HG03095 (cell line): Measurements from ENCODE around the gene PLCH1.

Experiments
- ATAC-seq: cut with Tn5 transposase; IDR thresholded peaks from one replicate; pipeline ENCODE4 v1.9.1; 2021; ENCODE audit warnings: moderate library complexity; ENCODE audit not compliant: unreplicated experiment

The PLCH1 gene

DNA sequence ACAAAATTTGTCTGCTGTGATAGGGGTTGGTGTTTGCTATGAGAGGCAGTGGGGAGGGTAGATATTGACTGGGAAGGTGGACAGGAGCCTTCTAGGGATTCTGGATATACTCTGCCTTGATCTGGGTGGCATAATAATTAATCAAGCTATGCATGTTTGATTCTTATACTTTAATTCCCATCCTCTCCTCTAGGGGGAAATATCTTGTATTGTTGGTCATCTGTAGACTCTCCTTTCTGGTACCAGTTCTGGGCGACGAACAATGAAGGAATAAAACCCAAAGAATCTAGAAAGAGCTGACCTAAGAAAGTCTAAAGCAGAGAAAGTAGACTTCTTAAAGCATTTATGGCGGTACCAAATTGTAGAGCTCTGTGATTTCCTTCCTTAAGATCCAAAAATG, 253.2 kb downstream of the PLCH1 start:
- no peak for ATAC-seq

- no peak for ATAC-seq
Observed at GRCh38 chr3:155488671-155489070, 256.2 kb downstream of the PLCH1 start.

DNA sequence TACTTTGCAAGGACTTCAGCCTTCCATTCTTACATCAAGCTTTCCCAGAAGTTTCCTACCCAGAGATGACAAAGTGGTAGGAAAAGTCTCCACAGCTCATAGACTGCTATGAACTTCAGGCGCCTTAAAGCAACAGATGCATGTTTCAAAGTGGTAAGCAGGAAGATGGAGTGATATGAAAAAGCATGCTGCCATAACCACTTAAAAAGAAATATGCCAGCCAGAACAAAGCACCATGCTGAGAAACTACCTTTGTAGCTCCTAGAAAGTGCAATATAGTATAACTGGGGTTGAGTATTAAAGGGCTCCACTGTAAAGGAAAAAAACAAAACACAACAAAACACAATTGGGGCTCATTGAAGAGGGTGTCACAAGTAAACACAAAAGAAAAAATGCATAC, 259.0 kb downstream of the PLCH1 start:
- no peak for ATAC-seq

GRCh38 chr3:155481591-155481990, 263.3 kb downstream of the PLCH1 start:
- no peak for ATAC-seq

DNA sequence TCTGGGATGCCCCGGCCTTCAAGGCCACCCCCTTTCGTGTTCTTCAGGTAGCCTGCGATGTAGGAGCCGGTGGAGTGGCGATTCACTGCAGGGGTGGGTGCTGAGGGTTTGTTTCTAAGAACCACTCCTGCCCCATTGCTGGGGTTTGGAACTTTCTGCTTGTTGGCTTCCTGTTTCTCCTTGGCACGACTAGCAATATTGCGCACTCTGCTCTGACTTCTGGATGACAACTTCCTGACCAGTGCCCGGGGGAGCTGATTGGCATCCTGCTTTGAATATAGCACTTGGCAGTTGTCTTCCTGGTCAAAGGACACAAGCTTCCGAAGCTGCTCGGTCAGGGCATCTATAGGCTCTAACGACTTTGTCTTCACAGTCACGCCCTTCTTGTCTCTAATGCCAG, 263.8 kb downstream of the PLCH1 start:
- ATAC-seq: no peak

DNA sequence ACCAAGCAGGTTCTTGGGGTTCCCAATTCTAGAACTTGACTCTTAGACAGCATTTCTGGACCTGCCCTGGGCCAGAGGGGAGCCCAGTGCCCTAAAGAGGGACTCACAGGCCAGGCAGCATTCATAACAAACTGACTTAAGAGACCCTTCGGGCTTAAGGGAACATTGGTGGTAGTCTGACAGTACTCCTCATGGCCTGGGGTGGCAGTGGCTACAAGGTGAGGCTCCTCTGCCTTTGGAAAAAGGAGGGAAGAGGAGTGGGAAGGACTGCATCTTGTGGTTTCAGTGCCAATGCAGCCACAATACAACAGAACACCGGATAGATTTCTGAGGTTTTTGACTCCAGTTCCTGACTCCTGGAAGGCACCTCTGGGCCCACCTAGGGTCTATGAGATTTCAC, 279.2 kb downstream of the PLCH1 start:
- ATAC-seq: no peak

DNA sequence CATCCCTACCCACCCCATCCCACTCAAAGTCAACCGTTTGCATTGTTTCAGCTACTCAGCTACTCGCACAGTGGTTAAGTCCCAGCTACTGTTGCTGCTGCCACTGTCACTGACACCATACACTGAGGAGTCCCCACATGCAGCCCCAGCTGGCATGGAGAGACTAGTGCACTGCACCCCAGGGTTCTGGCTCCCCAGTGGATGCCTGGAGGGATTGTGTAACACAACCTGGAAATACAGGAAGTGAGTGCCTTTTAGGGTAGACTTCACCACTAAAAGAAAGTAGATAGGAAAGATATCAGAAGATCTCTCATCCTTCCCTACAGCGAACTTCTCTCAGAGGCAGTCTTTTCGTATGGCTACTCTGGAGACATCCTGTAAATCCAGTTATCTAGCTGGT, 282.2 kb downstream of the PLCH1 start:
- no peak for ATAC-seq

- no peak for ATAC-seq
Observed at GRCh38 chr3:155457591-155457990, 287.3 kb downstream of the PLCH1 start.

DNA sequence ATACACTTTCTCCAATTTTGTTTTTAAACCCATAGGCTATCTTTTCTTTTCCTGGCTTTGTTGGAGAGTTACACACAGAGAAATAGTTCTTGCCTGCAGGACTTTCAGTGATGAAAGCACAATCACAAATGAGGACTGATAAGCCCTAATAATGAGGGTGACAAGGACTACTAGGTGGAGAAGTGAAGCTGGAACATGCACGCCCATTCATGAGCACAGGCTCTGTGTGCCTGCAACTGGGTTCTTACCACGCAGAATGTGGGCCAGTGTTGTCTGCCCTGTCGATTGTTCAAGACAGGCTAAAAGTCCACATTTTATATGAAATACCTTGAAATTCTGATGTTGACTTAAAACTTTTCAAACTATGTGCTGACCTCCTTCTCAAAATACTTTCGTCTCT, 289.1 kb downstream of the PLCH1 start:
- ATAC-seq: no peak

DNA sequence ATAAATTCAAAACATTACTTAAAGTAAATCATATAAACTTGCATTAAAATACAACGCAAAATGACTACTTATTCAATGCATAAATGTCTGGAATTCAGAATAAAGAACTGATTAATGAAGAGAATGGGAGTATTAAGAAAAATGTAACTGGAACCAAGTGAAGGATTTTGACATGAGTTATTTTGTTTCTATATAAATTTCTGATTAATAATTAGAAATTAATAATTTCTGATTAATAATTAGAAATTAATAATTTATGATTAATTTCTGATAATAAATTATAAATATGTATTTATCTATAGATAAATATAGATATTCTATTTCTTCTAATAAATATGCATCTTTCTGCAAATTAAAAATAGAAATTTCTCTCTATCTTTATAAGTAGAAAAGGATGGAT, 291.4 kb downstream of the PLCH1 start:
- ATAC-seq: no peak

GRCh38 chr3:155449613-155450267, 295.1 kb downstream of the PLCH1 start:
- ATAC-seq: no peak

GRCh38 chr3:155448531-155448930, 296.3 kb downstream of the PLCH1 start:
- no peak for ATAC-seq

GRCh38 chr3:155446366-155446765, 298.5 kb downstream of the PLCH1 start:
- ATAC-seq: no peak

DNA sequence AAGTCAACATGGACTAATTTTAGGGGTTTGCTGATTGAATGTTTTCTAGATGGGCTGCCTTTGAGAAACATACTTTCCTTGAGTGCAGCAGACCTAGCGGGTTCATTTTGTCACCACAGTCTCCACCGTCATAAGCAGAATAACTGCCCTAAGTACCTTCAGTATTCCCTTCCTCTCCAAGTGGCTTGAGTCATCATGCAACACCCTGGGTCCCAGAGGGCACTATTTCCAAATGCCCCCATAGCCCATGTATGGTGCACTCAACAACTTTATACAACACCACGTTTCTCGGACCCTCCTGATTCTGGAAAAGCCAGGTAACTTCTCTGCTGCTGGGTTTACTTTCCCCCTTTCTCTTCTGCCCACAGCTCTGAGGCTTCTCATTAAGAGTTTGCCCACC, 300.1 kb downstream of the PLCH1 start:
- no peak for ATAC-seq

DNA sequence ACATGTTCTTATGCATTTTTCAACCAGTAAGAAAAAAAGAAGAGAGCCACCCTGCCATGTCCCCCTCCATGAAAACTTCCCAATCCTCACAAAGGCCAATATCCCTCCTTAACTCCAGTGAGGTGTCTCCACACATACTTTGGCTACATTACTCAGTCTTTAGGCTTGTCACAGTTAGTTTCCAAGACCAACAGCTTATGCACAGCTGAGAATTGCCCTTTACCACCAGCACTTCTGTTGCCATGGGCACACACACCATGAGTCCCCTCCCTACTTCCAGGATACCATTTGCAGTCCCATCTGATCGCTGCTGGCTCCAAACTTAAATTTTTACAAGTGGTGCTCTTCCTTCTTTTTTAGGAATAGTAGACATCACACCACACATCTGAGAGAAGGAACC, 301.1 kb downstream of the PLCH1 start:
- no peak for ATAC-seq

DNA sequence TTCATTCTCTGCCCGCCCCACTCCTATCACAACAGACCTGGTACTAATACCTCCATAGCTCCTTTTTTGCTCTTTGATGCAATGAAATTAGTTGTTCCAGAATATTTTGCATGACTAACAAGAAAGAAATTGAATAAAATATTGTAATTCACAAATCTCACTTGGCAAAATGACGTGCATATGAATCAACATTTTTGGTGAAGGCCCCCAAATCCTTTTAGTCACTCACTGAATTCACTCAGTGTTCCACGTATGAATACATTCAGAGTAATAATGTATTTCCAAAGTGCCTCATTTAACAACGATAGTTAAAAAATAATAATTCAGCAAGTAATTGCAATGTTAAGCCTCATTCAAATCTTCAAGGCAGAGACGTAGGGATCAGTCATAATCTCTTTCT, 302.8 kb downstream of the PLCH1 start:
- ATAC-seq: no peak

GRCh38 chr3:155441506-155441905, 303.4 kb downstream of the PLCH1 start:
- ATAC-seq: no peak

- no peak for ATAC-seq
Observed at GRCh38 chr3:155441026-155441425, 303.8 kb downstream of the PLCH1 start.

DNA sequence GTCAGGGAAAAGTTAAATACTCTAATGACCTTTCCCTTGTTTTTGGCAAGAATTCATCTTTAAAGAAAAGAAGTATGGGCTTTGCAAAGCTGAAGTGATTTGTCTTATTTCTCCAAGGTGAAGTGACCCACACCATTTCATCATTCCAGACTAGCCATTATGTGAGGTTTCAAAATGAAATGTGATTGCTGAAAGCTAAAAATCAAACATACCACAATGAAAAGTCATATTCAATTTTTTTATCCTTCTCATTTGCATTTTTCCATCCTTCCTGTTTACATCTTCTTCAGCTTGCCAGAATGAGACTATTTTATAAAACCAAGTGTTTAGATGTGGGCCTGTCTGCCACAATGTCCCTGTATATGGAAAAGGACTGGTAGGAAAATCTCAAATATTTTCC, 309.1 kb downstream of the PLCH1 start:
- no peak for ATAC-seq

GRCh38 chr3:155431856-155432570, 312.9 kb downstream of the PLCH1 start:
- no peak for ATAC-seq

DNA sequence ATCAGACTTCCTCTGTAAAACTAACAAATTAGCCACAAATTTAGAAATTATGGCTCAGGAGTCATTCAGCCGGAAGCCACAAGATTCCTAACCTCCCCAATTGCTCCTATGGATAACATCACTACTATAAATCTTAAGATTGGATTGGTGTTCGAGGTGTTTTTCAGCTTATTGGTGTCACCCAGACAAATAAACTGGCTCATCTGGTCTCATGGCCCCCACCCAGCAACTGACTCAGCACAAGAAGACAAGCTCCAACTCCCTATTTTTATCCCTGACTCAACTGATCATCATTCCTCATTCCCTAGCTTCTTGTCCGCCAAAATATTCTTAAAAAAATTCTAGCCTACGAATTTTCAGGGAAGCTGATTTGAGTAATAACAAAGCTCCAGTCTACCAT, 316.3 kb downstream of the PLCH1 start:
- ATAC-seq: no peak

GRCh38 chr3:155426524-155427230, 318.2 kb downstream of the PLCH1 start:
- ATAC-seq: no peak
